OCI-LY7 (cell line): ENCODE results near the gene ITGA7. TPM values are rescaled to one million over a fixed set of nuclear protein-coding genes. Genes with fewer than 3 reads are reported as not detected.
A peak's percentile ranks its signal among the peaks of the same experiment; 100 is the strongest.

Experiments
- BruUV-seq: library from RNA; stranded (reverse); fragments of 400-500 nt; replicated peaks from 2 replicates; lab custom pipeline; 2021; lab: Mats Ljungman, UMichigan
- CTCF ChIA-PET: fragments of 300-600 bp; sonication (Branson Sonifier 250); formaldehyde crosslinking; loops from one replicate; lab custom pipeline; 2022; ENCODE audit warnings: antibody characterized with exemption; ENCODE audit not compliant: unreplicated experiment; lab: Charles Lee
- POLR2A ChIA-PET: fragments of 300-600 bp; sonication (Branson Sonifier 250); formaldehyde crosslinking; loops from one replicate; lab custom pipeline; 2022; ENCODE audit warnings: antibody characterized with exemption; lab: Charles Lee
- DNase-seq: peaks from one replicate; pipeline ENCODE4 v3.0.0-alpha.2; 2015; ENCODE audit warnings: low spot score
- H2AFZ ChIP-seq: fragments of 200-600 bp; sonication (generic), shearing (Covaris generic); 2 replicates; pipeline ENCODE4 v1.6.1; 2014; ENCODE audit warnings: mild to moderate bottlenecking, antibody characterized with exemption, low read length, moderate library complexity
- H3K27ac ChIP-seq: fragments of 200-600 bp; sonication (generic); 2 replicates; pipeline ENCODE4 v1.5.1; 2014; ENCODE audit warnings: mixed run types, low read depth, mild to moderate bottlenecking, moderate library complexity, low read length, inconsistent platforms; ENCODE audit not compliant: poor library complexity, severe bottlenecking
- H3K36me3 ChIP-seq: fragments of 200-600 bp; sonication (generic); 2 replicates; pipeline ENCODE4 v1.6.1; 2014; ENCODE audit warnings: mild to moderate bottlenecking, antibody characterized with exemption, low read length, moderate library complexity, mixed read lengths; ENCODE audit not compliant: insufficient read depth
- H3K4me1 ChIP-seq: fragments of 200-600 bp; sonication (generic); 2 replicates; pipeline ENCODE4 v1.5.1; 2014; ENCODE audit warnings: mild to moderate bottlenecking, low read length; ENCODE audit not compliant: insufficient read depth, poor library complexity, severe bottlenecking
- H3K4me2 ChIP-seq: fragments of 200-600 bp; sonication (generic); 2 replicates; pipeline ENCODE4 v1.6.1; 2014; ENCODE audit warnings: mild to moderate bottlenecking, low read length
- H3K4me3 ChIP-seq: fragments of 200-600 bp; sonication (generic); 2 replicates; pipeline ENCODE4 v1.5.1; 2014; ENCODE audit warnings: mild to moderate bottlenecking, low read depth, low read length; ENCODE audit not compliant: poor library complexity, severe bottlenecking
- H3K79me2 ChIP-seq: fragments of 200-600 bp; sonication (generic); 2 replicates; pipeline ENCODE4 v1.6.1; 2016; ENCODE audit warnings: low read depth, mild to moderate bottlenecking, low read length, moderate library complexity, mixed read lengths; ENCODE audit not compliant: insufficient read depth
- H3K9me2 ChIP-seq: fragments of 200-600 bp; sonication (generic); 2 replicates; pipeline ENCODE4 v1.6.1; 2016; ENCODE audit warnings: mild to moderate bottlenecking, low read length, mixed read lengths; ENCODE audit not compliant: insufficient read depth
- H3K9me3 ChIP-seq: fragments of 200-600 bp; sonication (generic); 2 replicates; pipeline ENCODE4 v1.6.1; 2014; ENCODE audit warnings: mild to moderate bottlenecking, mixed run types, low read length, mixed read lengths
- H4K20me1 ChIP-seq: fragments of 200-600 bp; sonication (generic); 2 replicates; pipeline ENCODE4 v1.6.1; 2014; ENCODE audit warnings: mild to moderate bottlenecking, antibody characterized with exemption, low read length, moderate library complexity, mixed read lengths; ENCODE audit not compliant: insufficient read depth
- CTCF ChIP-seq: fragments of 200-600 bp; sonication (generic); conservative IDR thresholded peaks from 2 replicates; pipeline ENCODE4 v1.5.1; 2014; ENCODE audit warnings: mild to moderate bottlenecking, antibody characterized with exemption, low read length, moderate library complexity, mixed read lengths
- EZH2phosphoT487 ChIP-seq: fragments of 200-600 bp; sonication (generic); IDR thresholded peaks from 2 replicates; pipeline ENCODE4 v1.6.1; 2018; ENCODE audit warnings: low read depth, borderline replicate concordance, mild to moderate bottlenecking, mixed run types, antibody characterized with exemption, low read length, moderate library complexity, mixed read lengths
- intact Hi-C: fragments of 100-400 bp; cut with micrococcal nuclease; formaldehyde crosslinking; loops from one replicate; pipeline ENCODE4 v1.10.0; 2022; ENCODE audit not compliant: unreplicated experiment
- total RNA-seq, 2 experiments: library from RNA; depleted of rRNA in 1 of 2; stranded (reverse); fragments of >200 nt in 1 of 2; shearing (Covaris generic) in 1 of 2; gene quantifications; 2 replicates each; pipeline ENCODE4 v1.2.3, GENCODE V29; 2014 to 2022

Gene ITGA7
- total RNA-seq, 2 experiments from 2014 or later = 1.5 to 4.0 TPM

DNA sequence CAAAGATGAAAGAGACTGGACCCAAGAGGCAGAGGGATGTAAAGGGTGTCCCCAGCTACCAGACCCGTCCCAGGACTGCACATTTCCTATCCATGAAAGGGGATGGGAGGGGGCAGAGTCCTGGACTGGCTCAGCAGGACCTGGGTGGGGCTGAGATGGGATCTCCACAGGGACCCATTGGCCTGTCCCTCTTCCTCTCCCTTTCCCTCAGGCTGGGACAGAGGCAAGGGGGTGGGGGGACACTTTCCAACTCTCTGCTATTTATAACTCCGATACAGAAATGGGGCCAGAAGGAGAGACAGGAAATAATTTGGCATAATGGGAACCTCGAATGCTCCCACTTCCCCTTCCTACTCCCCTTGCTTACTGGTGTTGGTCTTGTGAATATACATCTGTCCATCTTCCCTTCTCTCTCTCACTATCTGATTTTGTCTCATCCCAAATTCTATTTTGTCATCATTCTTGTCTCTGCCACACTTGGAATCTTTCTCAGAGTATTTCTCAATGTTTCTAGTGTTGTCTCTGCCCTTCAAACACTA, 1.1 kb upstream of the ITGA7 start:
- peaks cover 19% of the 10 kb centered on the region for H3K4me1 ChIP-seq
- TF ChIP-seq EZH2phosphoT487 (no peak), CTCF (no peak)
- no peaks in the 10 kb centered on the region for H3K9me2 ChIP-seq
- no peaks in the 10 kb centered on the region for H3K79me2 ChIP-seq
- BruUV-seq = no TSS peak
- H3K4me3 ChIP-seq = peak overlapping the region; percentile 64
- no peaks in the 10 kb centered on the region for H4K20me1 ChIP-seq
- no peaks in the 10 kb centered on the region for H3K9me3 ChIP-seq
- DNase-seq = no peak
- peak overlapping the region; percentile 62 for H3K4me2 ChIP-seq
- ChIA-PET POLR2A (no interaction called here), CTCF (no interaction called here)
- no peak overlapping the region for H3K27ac ChIP-seq
- peak overlapping the region; percentile 23; the same call in 1 of the 2 replicates for H2AFZ ChIP-seq
- intact Hi-C loops = no loop called here
- H3K36me3 ChIP-seq = no peaks in the 10 kb centered on the region

DNA sequence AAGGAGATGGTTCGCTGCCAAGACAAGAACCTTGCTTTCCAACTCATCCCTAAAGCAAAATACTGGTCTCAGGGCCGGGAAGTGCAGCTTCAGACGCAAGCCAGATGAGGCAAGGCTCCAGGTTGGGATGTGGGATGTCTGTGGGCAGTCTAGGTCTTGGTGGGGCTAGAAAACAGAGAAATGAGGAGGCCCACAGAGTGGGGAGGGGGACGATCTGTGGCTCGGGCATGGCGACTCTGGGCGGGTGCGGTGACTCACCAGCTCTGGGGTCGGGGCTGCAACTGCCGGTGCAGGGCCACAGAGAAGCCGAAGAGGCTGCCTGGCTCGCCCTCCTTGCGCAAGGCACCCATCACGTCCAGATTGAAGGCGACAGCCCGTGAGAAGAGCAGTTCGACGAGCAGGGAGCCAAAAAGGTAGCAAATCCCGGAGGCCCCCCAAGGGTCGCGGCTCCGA, 459 bp downstream of the ITGA7 start:
- Histone ChIP-seq H3K4me2 (no peak overlapping the region), H3K9me2 (no peaks in the 10 kb centered on the region), H3K9me3 (no peaks in the 10 kb centered on the region), H3K4me3 (no peak overlapping the region), H2AFZ (no peak overlapping the region), H3K27ac (no peak overlapping the region), H3K79me2 (no peaks in the 10 kb centered on the region), H4K20me1 (no peaks in the 10 kb centered on the region), H3K4me1 (peaks cover 19% of the 10 kb centered on the region), H3K36me3 (no peaks in the 10 kb centered on the region)
- no peak for DNase-seq
- no TSS peak for BruUV-seq
- POLR2A ChIA-PET = interaction anchor here (1.4 to 1.9 kb wide), 2 partner anchors 9 to 33 kb away, joined by 3 to 7 read pairs; partner anchors contain the start of gene BLOC1S1
- TF ChIP-seq CTCF (no peak), EZH2phosphoT487 (no peak)
- CTCF ChIA-PET = no interaction called here
- intact Hi-C loops = no loop called here

DNA sequence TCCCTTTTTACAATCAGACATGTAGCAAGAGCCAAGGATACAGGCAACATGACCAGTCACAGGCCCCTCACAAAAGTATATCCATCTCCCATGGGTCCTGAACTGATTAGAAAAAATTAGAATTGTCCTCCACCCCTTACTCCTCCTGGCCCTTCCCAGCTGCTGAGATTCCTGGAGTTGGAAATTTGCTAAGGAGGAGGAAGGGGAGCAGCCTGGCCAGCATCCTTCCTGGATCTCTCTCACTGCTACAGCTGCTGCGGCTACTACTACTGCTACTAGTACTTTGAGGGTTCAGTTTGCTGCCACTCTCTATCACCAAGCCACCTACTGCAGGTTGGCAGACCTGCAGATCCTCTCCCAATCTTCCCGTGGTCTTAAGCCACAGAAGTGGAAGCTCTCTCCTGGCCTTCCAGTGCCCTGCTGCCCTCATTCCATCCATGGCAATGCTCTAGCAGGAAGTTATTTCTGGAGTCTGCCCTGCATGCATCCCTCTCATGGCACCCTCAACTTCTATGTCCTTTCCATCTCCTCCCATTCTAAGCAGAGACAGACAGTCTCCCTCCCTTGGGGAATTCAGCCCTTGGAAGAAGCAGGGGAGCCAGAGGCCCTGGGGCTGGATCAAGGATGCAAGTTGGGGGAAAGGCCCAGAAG, 1.0 kb downstream of the ITGA7 start:
- BruUV-seq = no TSS peak
- Histone ChIP-seq H3K27ac (no peak overlapping the region), H3K4me1 (peaks cover 19% of the 10 kb centered on the region), H4K20me1 (no peaks in the 10 kb centered on the region), H3K9me2 (no peaks in the 10 kb centered on the region), H3K4me2 (no peak overlapping the region), H3K79me2 (no peaks in the 10 kb centered on the region), H2AFZ (no peak overlapping the region), H3K9me3 (no peaks in the 10 kb centered on the region), H3K36me3 (no peaks in the 10 kb centered on the region), H3K4me3 (no peak overlapping the region)
- intact Hi-C loops = no loop called here
- TF ChIP-seq EZH2phosphoT487 (no peak), CTCF (no peak)
- CTCF ChIA-PET = interaction anchor here (0.9 to 1.4 kb wide), 3 partner anchors 9 to 33 kb away, joined by 3 to 5 read pairs (median 5); partner anchors contain the start of gene BLOC1S1
- POLR2A ChIA-PET = interaction anchor here (0.5 to 1.9 kb wide), 3 partner anchors 9 to 165 kb away, joined by 3 to 7 read pairs (median 3); partner anchors contain the start of gene BLOC1S1
- no peak for DNase-seq
